CD14-positive monocyte (primary cell): ENCODE data around the gene FASN. TPM values are rescaled to one million over a fixed set of nuclear protein-coding genes. Genes with fewer than 3 reads are reported as not detected.

Experiments used
- DNase-seq, 3 donors: peaks; one replicate each; pipeline ENCODE4 v3.0.0-alpha.2; 2011 to 2022
- H2AFZ ChIP-seq: 2 replicates; pipeline ENCODE4 v1.6.0; 2012; ENCODE audit warnings: mild to moderate bottlenecking, low read depth, low read length, inconsistent platforms; ENCODE audit not compliant: insufficient read depth, poor library complexity, severe bottlenecking
- H3K27ac ChIP-seq, 2 donors: 1 replicate in 1 of 2; 2 replicates in 1 of 2; pipeline ENCODE4 v1.5.1; 2012 to 2013; ENCODE audit warnings: low read length in 2 of 2, control low read depth in 1 of 2, inconsistent platforms in 1 of 2, low read depth in 1 of 2, mild to moderate bottlenecking in 1 of 2
- H3K27me3 ChIP-seq, 2 donors: one replicate each; pipeline versions ENCODE4 v1.6.0 to v1.6.1; 2011 to 2013; ENCODE audit warnings: low read length in 2 of 2; ENCODE audit not compliant: control insufficient read depth in 2 of 2, insufficient read depth in 2 of 2
- H3K36me3 ChIP-seq, 2 donors: replicated peaks in 1 of 2; 1 replicate in 1 of 2; 2 replicates in 1 of 2; pipeline versions ENCODE4 v1.5.1 to v1.6.1; 2012 to 2013; ENCODE audit warnings: low read length in 2 of 2, control low read depth in 1 of 2, inconsistent platforms in 1 of 2, mild to moderate bottlenecking in 1 of 2; ENCODE audit not compliant: insufficient read depth in 2 of 2, control insufficient read depth in 1 of 2
- H3K4me1 ChIP-seq, 2 donors: 1 replicate in 1 of 2; 2 replicates in 1 of 2; pipeline versions ENCODE4 v1.5.1 to v1.6.1; 2012 to 2013; ENCODE audit warnings: low read length in 2 of 2, control low read depth in 1 of 2, inconsistent platforms in 1 of 2, mild to moderate bottlenecking in 1 of 2, moderate library complexity in 1 of 2; ENCODE audit not compliant: insufficient read depth in 2 of 2, control insufficient read depth in 1 of 2
- H3K4me2 ChIP-seq: replicated peaks from 2 replicates; pipeline ENCODE3; 2012; ENCODE audit warnings: low read length, moderate library complexity, mild to moderate bottlenecking; ENCODE audit not compliant: poor library complexity, severe bottlenecking; ENCODE audit errors: extremely low read depth
- H3K4me3 ChIP-seq, 3 experiments: fragments of 200-600 bp in 1 of 3; sonication (generic) in 1 of 3; replicated peaks in 1 of 3; 1 replicate in 2 of 3; 2 replicates in 1 of 3; pipeline ENCODE4 v1.5.1; 2011 to 2013; ENCODE audit warnings: low read length in 3 of 3, mild to moderate bottlenecking in 3 of 3, control low read depth in 2 of 3, low read depth in 2 of 3, inconsistent platforms in 1 of 3, moderate library complexity in 1 of 3
- H3K79me2 ChIP-seq: 2 replicates; pipeline ENCODE4 v1.6.0; 2012; ENCODE audit warnings: mild to moderate bottlenecking, control low read depth, inconsistent platforms, low read length, moderate library complexity; ENCODE audit not compliant: insufficient read depth
- H3K9ac ChIP-seq: 2 replicates; pipeline ENCODE4 v1.6.0; 2017; ENCODE audit warnings: low read length, mild to moderate bottlenecking; ENCODE audit not compliant: insufficient read depth, poor library complexity, severe bottlenecking
- H3K9me3 ChIP-seq, 2 donors: replicated peaks in 1 of 2; 1 replicate in 1 of 2; 2 replicates in 1 of 2; pipeline versions ENCODE4 v1.5.1 to v1.6.1; 2012 to 2013; ENCODE audit warnings: low read length in 2 of 2, control low read depth in 1 of 2; ENCODE audit not compliant: control insufficient read depth in 1 of 2, insufficient read depth in 1 of 2
- H4K20me1 ChIP-seq: 2 replicates; pipeline ENCODE4 v1.6.0; 2012; ENCODE audit warnings: mild to moderate bottlenecking, low read length, control low read depth, moderate library complexity; ENCODE audit not compliant: insufficient read depth
- H3K27ac Mint-ChIP-seq, 7 donors: one replicate each; pipeline ENCODE4 v1.8.0; 2020; ENCODE audit warnings: mild to moderate bottlenecking in 7 of 7, mixed read lengths in 7 of 7, moderate library complexity in 6 of 7, inconsistent platforms in 2 of 7
- H3K27me3 Mint-ChIP-seq, 3 donors: one replicate each; pipeline ENCODE4 v1.8.0; 2021 to 2022; ENCODE audit warnings: low read depth in 3 of 3, mild to moderate bottlenecking in 3 of 3, mixed read lengths in 3 of 3, moderate library complexity in 3 of 3, inconsistent platforms in 1 of 3
- H3K36me3 Mint-ChIP-seq, 2 donors: one replicate each; pipeline ENCODE4 v1.8.0; 2020; ENCODE audit warnings: mixed read lengths in 2 of 2, inconsistent platforms in 1 of 2, mild to moderate bottlenecking in 1 of 2
- H3K4me1 Mint-ChIP-seq: one replicate; pipeline ENCODE4 v1.8.0; 2020; ENCODE audit warnings: mild to moderate bottlenecking, mixed read lengths
- H3K4me3 Mint-ChIP-seq, 2 donors: one replicate each; pipeline ENCODE4 v1.8.0; 2020; ENCODE audit warnings: mild to moderate bottlenecking in 2 of 2, mixed read lengths in 2 of 2, moderate library complexity in 1 of 2
- H3K9me3 Mint-ChIP-seq, 7 donors: one replicate each; pipeline ENCODE4 v1.8.0; 2020 to 2022; ENCODE audit warnings: mixed read lengths in 7 of 7, mild to moderate bottlenecking in 6 of 7, moderate library complexity in 6 of 7, inconsistent platforms in 2 of 7
- CTCF ChIP-seq: fragments of 200-600 bp; IDR thresholded peaks from one replicate; pipeline ENCODE4 v1.8.0; 2022; ENCODE audit warnings: antibody characterized with exemption, mild to moderate bottlenecking
- WGBS: methylation state at CpG from one replicate; pipeline ENCODE4 v1.1.5; 2013; ENCODE audit warnings: missing lambda C conversion rate; ENCODE audit not compliant: insufficient coverage; 5-methylcytosine and 5-hydroxymethylcytosine counted together
- intact Hi-C, 2 donors: fragments of 100-400 bp; cut with micrococcal nuclease; formaldehyde crosslinking; loops; one replicate each; pipeline versions ENCODE4 v1.15.0 to v1.15.1; 2023
- polyA plus RNA-seq, 3 donors: library from polyadenylated mRNA; depleted of rRNA in 1 of 3; unstranded in 2 of 3; stranded (reverse) in 1 of 3; fragments of 300-500 nt in 2 of 3; fragments of >200 nt in 1 of 3; fragmentation: Illumina TruSeq in 2 of 3; gene quantifications; 1 replicate in 2 of 3; 2 replicates in 1 of 3; pipeline ENCODE4 v1.2.3, GENCODE V29; 2012 to 2021

The FASN gene
- polyA plus RNA-seq, 3 donors = 0.08 to 8.4 (median 0.13) TPM

GRCh38 chr17:82062076-82062983 is 35.7 kb downstream of the FASN start:
- Histone ChIP-seq H3K9ac (no peak overlapping the region), H3K4me3 (no peak overlapping the region), H3K4me1 (peaks cover 20 to 29% of the 10 kb centered on the region in 2 donors), H3K79me2 (peaks cover 18% of the 10 kb centered on the region), H2AFZ (no peak overlapping the region), H3K9me3 (no peaks in the 10 kb centered on the region), H3K27ac (no peak overlapping the region), H3K36me3 (peaks cover 64% of the 10 kb centered on the region in 2 donors), H4K20me1 (peaks cover 12% of the 10 kb centered on the region), H3K27me3 (no peaks in the 10 kb centered on the region), H3K4me2 (no peak overlapping the region)
- Mint-ChIP-seq H3K27ac (peak overlapping the region in 1 of 7 donors; percentile 41), H3K9me3 (peaks cover 0 to 2% (median 0%) of the 10 kb centered on the region in 7 donors), H3K36me3 (peaks cover 23 to 44% of the 10 kb centered on the region in 2 donors), H3K4me3 (no peak overlapping the region), H3K4me1 (peaks cover 22% of the 10 kb centered on the region), H3K27me3 (no peaks in the 10 kb centered on the region)
- no peak for TF ChIP-seq CTCF
- intact Hi-C loops = no loop called here
- DNase-seq = no peak
- 95% methylated on average over 18 of the region's 24 CpGs for WGBS

GRCh38 chr17:82061047-82061925 is 36.8 kb downstream of the FASN start:
- peaks cover 18% of the 10 kb centered on the region for H3K79me2 ChIP-seq
- no peak for DNase-seq
- intact Hi-C loops = no loop called here

More at GRCh38 chr17:82061047-82061925, 36.8 kb downstream of the FASN start:
- H3K9me3 Mint-ChIP-seq = peaks cover 0 to 2% (median 0%) of the 10 kb centered on the region in 7 donors
- peaks cover 18 to 26% of the 10 kb centered on the region in 2 donors for H3K4me1 ChIP-seq
- peaks cover 12% of the 10 kb centered on the region for H4K20me1 ChIP-seq
- no peak overlapping the region for H3K27ac Mint-ChIP-seq
- H3K36me3 Mint-ChIP-seq = peaks cover 23 to 52% of the 10 kb centered on the region in 2 donors
- no peaks in the 10 kb centered on the region for H3K27me3 ChIP-seq
- no peaks in the 10 kb centered on the region for H3K27me3 Mint-ChIP-seq
- 93% methylated on average over 30 of the region's 34 CpGs for WGBS
- no peak overlapping the region for H3K27ac ChIP-seq
- no peak overlapping the region for H3K4me3 ChIP-seq
- TF ChIP-seq CTCF = no peak
- H3K36me3 ChIP-seq = peaks cover 74% of the 10 kb centered on the region in 2 donors
- H3K9me3 ChIP-seq = no peaks in the 10 kb centered on the region
- no peak overlapping the region for H3K4me2 ChIP-seq
- no peak overlapping the region for H3K4me3 Mint-ChIP-seq
- no peak overlapping the region for H2AFZ ChIP-seq
- no peak overlapping the region for H3K9ac ChIP-seq
- peaks cover 19% of the 10 kb centered on the region for H3K4me1 Mint-ChIP-seq
